H1 (cell line): ENCODE data around the gene CHST2. TPM values are rescaled to one million over a fixed set of nuclear protein-coding genes. Genes with fewer than 3 reads are reported as not detected.
"Not testable (repeated sequence)": the region's sequence is repeated elsewhere in the genome, so short reads cannot be mapped to it uniquely, and the experiment has no call there.

ENCODE experiments used
- CTCF ChIA-PET: fragments of 300-600 bp; sonication (Branson Sonifier 250); formaldehyde crosslinking; loops from one replicate; lab custom pipeline; 2021; ENCODE audit not compliant: partially characterized antibody; lab: Charles Lee
- POLR2A ChIA-PET: fragments of 300-600 bp; sonication (Branson Sonifier 250); formaldehyde crosslinking; loops from one replicate; lab custom pipeline; 2021; ENCODE audit warnings: inconsistent platforms; ENCODE audit not compliant: partially characterized antibody; lab: Charles Lee
- DNase-seq, 2 experiments: peaks; one replicate each; pipeline versions ENCODE4 v3.0.0 to v3.0.0-alpha.2; 2010 to 2022; ENCODE audit warnings: low spot score in 2 of 2, low read depth in 1 of 2, mixed read lengths in 1 of 2
- FAIRE-seq: peaks from 2 replicates; lab custom pipeline; 2011; peaks lifted over from hg19 to GRCh38; lab: Jason Lieb, UNC
- H2AFZ ChIP-seq: 2 replicates; pipeline ENCODE4 v1.8.1; 2012; ENCODE audit warnings: low read length, inconsistent platforms
- H2AK5ac ChIP-seq: 2 replicates; pipeline ENCODE4 v1.6.1; 2013; ENCODE audit warnings: low read depth, low read length
- H2BK120ac ChIP-seq: replicated peaks from 2 replicates; pipeline ENCODE3; 2013; ENCODE audit warnings: low read depth, low read length, inconsistent platforms
- H2BK12ac ChIP-seq: 2 replicates; pipeline ENCODE4 v1.6.1; 2013; ENCODE audit warnings: low read depth, low read length
- H2BK15ac ChIP-seq: 2 replicates; pipeline ENCODE4 v1.6.1; 2013; ENCODE audit warnings: low read length
- H2BK20ac ChIP-seq: 2 replicates; pipeline ENCODE4 v1.6.1; 2013; ENCODE audit warnings: low read length
- H2BK5ac ChIP-seq: 2 replicates; pipeline ENCODE4 v1.6.1; 2013; ENCODE audit warnings: low read depth, low read length
- H3K14ac ChIP-seq: 2 replicates; pipeline ENCODE4 v1.6.1; 2013; ENCODE audit warnings: inconsistent platforms; ENCODE audit not compliant: insufficient read length
- H3K18ac ChIP-seq: 2 replicates; pipeline ENCODE4 v1.6.1; 2013; ENCODE audit warnings: low read length; ENCODE audit errors: extremely low read depth
- H3K23ac ChIP-seq: 2 replicates; pipeline ENCODE4 v1.6.1; 2013; ENCODE audit warnings: inconsistent platforms; ENCODE audit not compliant: insufficient read length
- H3K23me2 ChIP-seq: 2 replicates; pipeline ENCODE4 v1.6.1; 2013; ENCODE audit warnings: low read depth, low read length
- H3K27ac ChIP-seq: 2 replicates; pipeline ENCODE4 v1.6.1; 2011; ENCODE audit warnings: low read depth, low read length, inconsistent platforms
- H3K27me3 ChIP-seq, 4 experiments: replicated peaks in 1 of 4; 1 replicate in 1 of 4; 2 replicates in 3 of 4; pipeline versions ENCODE4 v1.6.1 to v1.8.1; 2011 to 2013; ENCODE audit warnings: low read length in 3 of 4, mild to moderate bottlenecking in 3 of 4, inconsistent platforms in 2 of 4, mixed read lengths in 2 of 4, moderate library complexity in 1 of 4; ENCODE audit not compliant: control insufficient read depth in 3 of 4, insufficient read depth in 3 of 4; ENCODE audit errors: extremely low read depth in 1 of 4
- H3K36me3 ChIP-seq, 4 experiments: 2 replicates each; pipeline versions ENCODE4 v1.6.1 to v1.8.1; 2011 to 2013; ENCODE audit warnings: mild to moderate bottlenecking in 4 of 4, low read length in 3 of 4, moderate library complexity in 2 of 4, control low read depth in 1 of 4, inconsistent platforms in 1 of 4; ENCODE audit not compliant: insufficient read depth in 4 of 4, control insufficient read depth in 2 of 4
- H3K4ac ChIP-seq: replicated peaks from 2 replicates; pipeline ENCODE3; 2013; ENCODE audit warnings: low read length, low read depth, mixed read lengths, inconsistent platforms; ENCODE audit not compliant: insufficient read length
- H3K4me1 ChIP-seq, 4 experiments: replicated peaks in 1 of 4; 1 replicate in 1 of 4; 2 replicates in 3 of 4; pipeline versions ENCODE4 v1.6.1 to v1.8.1; 2011 to 2013; ENCODE audit warnings: low read length in 3 of 4, inconsistent platforms in 2 of 4, mixed read lengths in 1 of 4; ENCODE audit not compliant: insufficient read depth in 4 of 4, control insufficient read depth in 3 of 4
- H3K4me2 ChIP-seq, 2 experiments: 2 replicates each; pipeline versions ENCODE4 v1.6.1 to v1.8.1; 2011 to 2013; ENCODE audit warnings: low read depth in 2 of 2, low read length in 2 of 2, control low read depth in 1 of 2, inconsistent platforms in 1 of 2, mild to moderate bottlenecking in 1 of 2; ENCODE audit not compliant: insufficient read depth in 1 of 2
- H3K4me3 ChIP-seq, 4 experiments: fragments of 200-600, 300-600 bp in 1 of 4; sonication (generic), shearing (Covaris generic), sonication (Bioruptor Twin) in 1 of 4; 2 replicates each; pipeline versions ENCODE4 v1.5.1 to v1.8.1; 2011 to 2016; ENCODE audit warnings: low read length in 4 of 4, low read depth in 3 of 4, control low read depth in 2 of 4, inconsistent platforms in 2 of 4, mild to moderate bottlenecking in 2 of 4, mixed read lengths in 1 of 4, moderate library complexity in 1 of 4; ENCODE audit not compliant: insufficient read depth in 2 of 4; ENCODE audit errors: extremely low read depth in 1 of 4
- H3K56ac ChIP-seq: replicated peaks from 2 replicates; pipeline ENCODE3; 2013; ENCODE audit warnings: low read depth, mild to moderate bottlenecking, mixed read lengths, low read length, inconsistent platforms; ENCODE audit not compliant: insufficient read length
- H3K79me1 ChIP-seq: 2 replicates; pipeline ENCODE4 v1.6.1; 2013; ENCODE audit warnings: low read depth, low read length, control low read depth
- H3K79me2 ChIP-seq, 2 experiments: 2 replicates each; pipeline versions ENCODE4 v1.6.1 to v1.8.1; 2012 to 2013; ENCODE audit warnings: low read length in 2 of 2, mild to moderate bottlenecking in 2 of 2, inconsistent platforms in 1 of 2; ENCODE audit not compliant: insufficient read depth in 2 of 2, control insufficient read depth in 1 of 2
- H3K9ac ChIP-seq, 4 experiments: replicated peaks in 1 of 4; 1 replicate in 1 of 4; 2 replicates in 3 of 4; pipeline versions ENCODE4 v1.6.1 to v1.8.1; 2011 to 2013; ENCODE audit warnings: low read depth in 3 of 4, low read length in 3 of 4, control low read depth in 2 of 4, mild to moderate bottlenecking in 2 of 4, moderate library complexity in 2 of 4, inconsistent platforms in 1 of 4; ENCODE audit errors: extremely low read depth in 1 of 4
- H3K9me3 ChIP-seq, 2 experiments: 2 replicates each; pipeline versions ENCODE4 v1.6.1 to v1.8.1; 2012 to 2013; ENCODE audit warnings: mild to moderate bottlenecking in 2 of 2, moderate library complexity in 2 of 2, control low read depth in 1 of 2, inconsistent platforms in 1 of 2, low read depth in 1 of 2, low read length in 1 of 2, mixed read lengths in 1 of 2; ENCODE audit not compliant: insufficient read depth in 2 of 2
- H4K20me1 ChIP-seq, 2 experiments: replicated peaks in 1 of 2; 2 replicates each; pipeline versions ENCODE3 to v1.8.1; 2011 to 2013; ENCODE audit warnings: inconsistent platforms in 2 of 2, low read length in 2 of 2, mild to moderate bottlenecking in 1 of 2; ENCODE audit not compliant: insufficient read depth in 2 of 2, control insufficient read depth in 1 of 2
- H4K5ac ChIP-seq: 2 replicates; pipeline ENCODE4 v1.6.1; 2013; ENCODE audit warnings: low read length, low read depth, mixed read lengths, inconsistent platforms; ENCODE audit not compliant: insufficient read length
- H4K8ac ChIP-seq: 2 replicates; pipeline ENCODE4 v1.8.0; 2013; ENCODE audit warnings: mild to moderate bottlenecking, moderate library complexity, low read length, inconsistent platforms; ENCODE audit not compliant: insufficient read depth; ENCODE audit errors: extremely low read depth
- H4K91ac ChIP-seq: replicated peaks from 2 replicates; pipeline ENCODE3; 2013; ENCODE audit warnings: low read length, mixed read lengths, inconsistent platforms; ENCODE audit not compliant: insufficient read length
- EZH2 ChIP-seq: fragments of 200-600 bp; sonication (generic); IDR thresholded peaks from 2 replicates; pipeline ENCODE4 v1.7.1; 2012; ENCODE audit warnings: low read depth, mild to moderate bottlenecking, moderate library complexity, low read length, inconsistent platforms; ENCODE audit not compliant: severe bottlenecking
- JUND ChIP-seq: IDR thresholded peaks from 2 replicates; pipeline ENCODE4 v1.6.1; 2011; ENCODE audit warnings: mild to moderate bottlenecking, improper control_type of control experiment, low read length
- NRF1 ChIP-seq: IDR thresholded peaks from 2 replicates; pipeline ENCODE4 v1.6.1; 2011; ENCODE audit warnings: mild to moderate bottlenecking, low read depth, low read length, improper control_type of control experiment
- RFX5 ChIP-seq: IDR thresholded peaks from 2 replicates; pipeline ENCODE4 v1.6.1; 2011; ENCODE audit warnings: low read depth, low read length, improper control_type of control experiment, borderline replicate concordance
- SIN3A ChIP-seq, 2 experiments: IDR thresholded peaks in 1 of 2; conservative IDR thresholded peaks in 1 of 2; 2 replicates each; pipeline ENCODE4 v1.6.1; 2011 to 2012; ENCODE audit warnings: low read length in 2 of 2, improper control_type of control experiment in 1 of 2, low read depth in 1 of 2, mild to moderate bottlenecking in 1 of 2
- SIRT6 ChIP-seq: IDR thresholded peaks from one replicate; pipeline ENCODE4 v1.7.1; 2012; ENCODE audit warnings: low read length, inconsistent platforms
- WGBS, 2 experiments: shearing (Covaris generic) in 1 of 2; methylation state at CpG; one replicate each; pipeline versions ENCODE4 v1.1.6 to v1.1.7; 2013 to 2015; ENCODE audit warnings: low lambda C conversion rate in 2 of 2, mixed read lengths in 2 of 2, inconsistent platforms in 1 of 2, low coverage in 1 of 2, missing lambda C conversion rate in 1 of 2; ENCODE audit not compliant: insufficient replicate concordance in 2 of 2, insufficient coverage in 1 of 2, insufficient read length in 1 of 2; ENCODE audit errors: extremely low coverage in 1 of 2, missing lambda C conversion rate in 1 of 2; 5-methylcytosine and 5-hydroxymethylcytosine counted together
- polyA plus RNA-seq, 7 experiments: library from polyadenylated mRNA; depleted of rRNA in 3 of 7; stranded (reverse) in 5 of 7; unstranded in 2 of 7; fragments of >200 nt in 5 of 7; fragments of 200-250 nt in 2 of 7; gene quantifications; 1 replicate in 5 of 7; 2 replicates in 1 of 7; 4 replicates in 1 of 7; pipeline versions ENCODE4 v1.2.1 to v1.2.3, GENCODE V29; 2011 to 2013; ENCODE audit warnings: missing spikeins in 2 of 7, mixed read lengths in 2 of 7
- total RNA-seq: library from RNA; stranded (reverse); fragmentation: NEBNext Ultra II Directional; extraction: Animal tissue kit (Norgen Biotek cat#: 25700); gene quantifications from 2 replicates; pipeline ENCODE4 v1.2.1, GENCODE V29; 2021

CHST2 gene
- total and polyA plus RNA-seq, 2 of the 8 experiments (the other 6 are each of a cell fraction or from before 2014, with no cell fraction given), result 3.2 to 15.1 TPM

GRCh38 chr3:143165211-143165610 lies 45.6 kb downstream of the CHST2 start (continued):
- TF ChIP-seq SIRT6 (no peak), SIN3A (conservative IDR thresholded peaks at IDR 0.05 in 1 of 2, IDR thresholded peaks at IDR 0.05 in 1 of 2; ENCODE audit: low read depth in 1 of 2, low read length in 2 of 2) (no peak), NRF1 (no peak), JUND (no peak), EZH2 (no peak), RFX5 (no peak)
- TF ChIP-seq, all 59 proteins: peak for 0

DNA sequence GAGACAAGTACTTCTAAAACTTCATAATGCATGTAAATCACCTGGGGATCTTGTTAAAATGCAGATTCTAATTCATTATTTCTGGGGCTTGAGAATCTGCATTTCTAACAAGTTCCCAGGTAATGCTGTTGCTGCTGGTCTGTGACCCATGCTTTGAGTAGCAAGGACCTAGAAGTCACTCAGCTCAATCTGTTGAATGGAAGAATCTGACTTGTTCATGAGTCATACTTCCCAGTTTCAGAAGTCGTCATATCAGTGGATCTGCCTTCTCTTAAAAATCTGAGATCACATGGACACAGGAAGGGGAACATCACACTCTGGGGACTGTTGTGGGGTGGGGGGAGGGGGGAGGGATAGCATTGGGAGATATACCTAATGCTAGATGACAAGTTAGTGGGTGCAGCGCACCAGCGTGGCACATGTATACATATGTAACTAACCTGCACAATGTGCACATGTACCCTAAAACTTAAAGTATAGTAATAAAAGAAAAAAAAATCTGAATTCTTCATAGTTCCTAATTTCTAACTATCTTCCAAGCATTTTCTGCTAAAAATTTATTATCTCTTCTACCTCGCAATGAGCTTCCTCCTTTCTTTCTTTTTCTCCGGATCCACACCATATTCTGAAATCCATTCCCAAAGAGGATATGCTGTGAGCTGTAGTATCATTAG lies 46.2 kb downstream of the CHST2 start:
- H2AK5ac ChIP-seq, H2BK5ac ChIP-seq, H3K18ac ChIP-seq, H2BK20ac ChIP-seq, H3K36me3 ChIP-seq, H3K14ac ChIP-seq, H3K23me2 ChIP-seq, H3K4me1 ChIP-seq, H2BK120ac ChIP-seq, FAIRE-seq, H3K79me2 ChIP-seq, H4K91ac ChIP-seq, H4K20me1 ChIP-seq, DNase-seq, POLR2A ChIA-PET, H3K27me3 ChIP-seq, H3K27ac ChIP-seq, H3K56ac ChIP-seq, H3K4me2 ChIP-seq, H3K9ac ChIP-seq, H4K8ac ChIP-seq, H3K4me3 ChIP-seq, H2BK15ac ChIP-seq, H3K23ac ChIP-seq, H3K79me1 ChIP-seq, H2BK12ac ChIP-seq, H3K9me3 ChIP-seq, H3K4ac ChIP-seq, H4K5ac ChIP-seq: not testable (repeated sequence)
- CTCF ChIA-PET, result interaction anchor here (1.1 kb wide), 1 partner anchor 506 kb away, joined by 3 read pairs; no protein-coding TSS in a partner anchor
- 79 to 100% methylated on average over 1 to 3 of the region's 5 CpGs for WGBS, 2 experiments
- peak overlapping the region; percentile 49; the same call in 1 of the 2 replicates for H2AFZ ChIP-seq
